ENCODE data around the gene RPS3.

- TF ChIP-seq CTCF (optimal IDR thresholded peaks at IDR 0.05 in 1 of 3, IDR thresholded peaks at IDR 0.05 in 1 of 3, conservative IDR thresholded peaks at IDR 0.05 in 1 of 3; ENCODE audit: extremely low read depth in 1 of 3, insufficient read depth in 2 of 3, low read length in 3 of 3) (no peak), EZH2 (IDR thresholded peaks at IDR 0.05; ENCODE audit: low read length) (no peak)
Observed at GRCh38 chr11:75449271-75449670, 50.0 kb downstream of the RPS3 start.
